GM21390 (cell line): ENCODE measurements around the gene KIAA0513.

Source experiments
- ATAC-seq: cut with Tn5 transposase; IDR thresholded peaks from one replicate; pipeline ENCODE4 v1.9.1; 2021; ENCODE audit not compliant: unreplicated experiment

The KIAA0513 gene

DNA sequence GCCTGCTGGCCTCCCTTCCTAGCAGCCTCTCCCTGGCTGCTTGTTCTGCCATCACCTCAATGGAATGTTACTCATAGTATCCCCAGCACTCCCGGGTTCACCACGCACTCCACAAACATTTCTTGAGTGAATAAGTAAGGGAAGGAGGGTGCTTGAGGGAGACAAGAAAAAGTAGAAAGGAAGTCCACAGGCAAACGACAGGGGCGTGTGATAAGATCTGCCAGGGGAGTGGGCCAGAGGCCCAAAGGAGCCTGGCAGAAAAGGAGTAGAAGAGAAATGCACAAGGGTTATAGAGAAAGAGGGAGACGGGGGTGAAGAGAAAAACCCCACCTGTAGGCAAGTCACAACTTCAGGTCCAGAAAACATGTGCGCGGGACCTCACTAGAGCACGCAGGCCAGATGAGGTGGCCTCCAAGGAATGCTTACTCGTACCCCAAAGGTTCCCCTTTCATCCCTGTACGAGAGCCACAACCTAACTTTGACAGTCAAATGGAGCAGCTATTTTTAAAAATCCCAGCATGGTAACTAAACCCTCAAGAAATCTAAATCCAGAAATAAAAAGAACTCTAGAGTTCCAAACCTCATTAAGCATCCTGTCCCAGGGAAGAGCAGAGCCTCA, 22.9 kb upstream of the KIAA0513 start:
- ATAC-seq, result no peak

DNA sequence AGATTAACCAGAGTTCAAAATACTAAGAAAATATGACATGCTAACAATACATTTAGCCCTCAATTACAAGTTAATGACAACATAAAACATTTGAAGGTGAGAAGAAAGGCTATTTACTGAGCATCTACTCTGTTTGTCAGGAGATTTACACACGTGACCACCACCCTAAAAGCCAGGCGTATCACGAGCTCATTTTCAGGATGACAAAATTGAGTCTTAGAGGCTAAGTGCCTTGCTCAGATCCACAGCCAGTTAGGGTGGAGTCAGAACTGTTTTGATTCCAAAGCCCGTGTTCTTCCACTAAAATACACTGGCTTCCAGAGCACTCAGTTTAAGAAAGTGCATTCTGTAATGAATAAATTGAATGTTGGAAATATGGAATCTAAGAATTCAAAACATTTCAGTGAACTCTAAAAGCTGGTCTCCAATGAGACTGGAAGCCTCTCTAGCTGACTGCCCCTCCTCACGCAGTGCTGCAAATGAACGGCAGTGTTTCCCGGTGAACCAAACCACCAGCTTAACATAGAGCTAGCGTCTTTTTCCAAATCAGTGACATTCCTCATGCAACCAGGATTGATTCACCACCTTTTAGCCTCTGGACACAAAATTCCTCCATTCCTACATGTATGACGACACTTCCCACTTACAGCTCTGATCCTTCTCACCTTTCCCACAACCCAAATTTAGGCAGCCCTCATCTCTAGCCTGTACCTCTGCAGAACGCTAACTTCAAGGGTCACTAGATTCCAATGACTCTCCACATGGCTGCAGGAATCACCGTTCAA, 22.1 kb upstream of the KIAA0513 start:
- ATAC-seq, result no peak

DNA sequence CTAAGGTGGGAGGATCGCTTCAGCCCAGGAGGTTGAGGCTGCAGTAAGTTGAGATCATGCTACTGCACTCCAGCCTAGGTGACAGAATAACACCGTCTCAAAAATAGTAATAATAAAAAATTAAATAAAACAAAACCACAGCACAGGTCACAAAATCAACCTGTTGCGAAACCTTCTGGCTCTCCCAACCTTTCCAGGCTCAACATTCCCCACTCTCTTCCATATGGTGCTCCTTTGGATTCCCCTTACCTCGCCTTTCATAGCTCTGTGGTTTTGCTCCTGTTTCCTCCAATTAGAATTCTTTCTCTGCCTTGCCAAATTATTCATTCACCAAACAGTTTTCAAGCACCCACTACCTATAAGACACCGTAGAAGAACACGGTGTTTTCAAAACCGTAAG, 21.0 kb upstream of the KIAA0513 start:
- ATAC-seq, result no peak

DNA sequence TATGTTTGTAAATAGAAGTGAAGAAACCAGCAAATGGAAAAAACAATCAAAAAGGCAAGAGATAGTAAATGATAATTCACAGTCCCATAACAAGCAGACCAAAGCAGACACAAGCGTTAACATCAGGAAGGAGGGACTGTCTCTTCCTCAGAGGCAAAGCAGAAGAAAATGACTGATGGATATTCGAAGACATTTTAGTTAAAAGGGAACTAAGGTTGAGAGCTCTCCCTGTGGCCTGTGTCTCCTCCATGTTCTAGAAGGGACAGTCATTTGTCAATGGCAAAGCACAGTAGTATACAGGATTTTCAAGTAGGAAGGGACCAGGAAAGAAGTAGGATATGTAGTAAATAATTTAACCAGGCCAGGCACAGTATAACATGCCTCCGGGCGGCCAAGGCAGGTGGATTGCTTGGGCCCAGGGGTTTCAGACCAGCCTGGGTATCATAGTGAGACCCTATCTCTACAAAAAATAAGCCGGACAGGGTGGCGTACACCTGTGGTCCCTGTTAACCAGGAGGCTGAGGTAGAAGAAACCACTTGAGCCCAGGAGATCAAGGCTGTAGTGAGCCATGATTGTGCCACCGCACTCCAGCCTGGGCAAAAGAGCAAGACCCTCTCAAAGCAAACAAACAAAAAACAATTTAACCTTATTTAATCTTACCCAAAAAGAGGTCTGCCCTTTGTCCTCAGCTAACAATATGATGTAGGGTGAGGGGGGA, 19.9 kb upstream of the KIAA0513 start:
- ATAC-seq, result no peak

DNA sequence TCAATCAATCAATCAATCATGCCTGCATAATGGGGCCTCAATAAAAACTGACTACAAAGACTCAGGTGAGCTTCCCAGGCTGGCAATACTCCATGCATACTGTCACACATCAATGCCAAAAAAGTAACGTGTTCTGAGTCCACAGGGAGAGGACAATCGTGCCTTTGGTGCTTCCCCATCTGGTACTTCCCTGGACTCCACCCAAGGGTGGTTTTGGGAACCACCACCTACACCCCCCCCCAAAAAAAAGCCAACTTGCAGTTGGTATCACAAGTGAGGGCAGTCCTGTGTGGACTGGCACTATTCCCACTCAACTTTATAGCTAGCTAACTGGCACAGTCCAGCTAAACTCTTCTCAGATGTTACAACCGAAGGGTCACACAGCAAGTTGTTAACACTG, 19.3 kb upstream of the KIAA0513 start:
- ATAC-seq, result no peak

DNA sequence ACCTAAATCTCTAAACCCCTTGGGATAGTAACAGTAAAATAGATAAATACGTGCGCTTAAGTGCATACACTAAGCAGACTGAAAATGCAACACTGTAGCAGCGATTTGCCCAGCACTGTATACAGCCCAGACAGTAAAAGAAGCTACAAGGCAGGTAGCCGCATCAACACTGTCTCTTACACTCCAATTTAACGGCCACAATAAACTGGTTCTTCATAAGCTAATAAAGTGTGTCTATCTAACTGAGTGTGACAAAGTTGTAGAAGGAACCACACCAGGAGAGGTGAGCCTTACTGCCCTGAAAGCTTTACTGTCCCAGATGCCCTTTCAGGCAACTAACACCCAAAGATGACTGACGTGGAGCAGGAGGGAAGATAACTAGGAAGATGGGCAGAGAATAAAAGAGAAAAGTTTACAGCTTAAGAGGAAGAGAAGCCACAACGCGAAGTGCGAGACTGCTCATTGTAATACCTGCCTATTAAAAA, 17.1 kb upstream of the KIAA0513 start:
- no peak for ATAC-seq

DNA sequence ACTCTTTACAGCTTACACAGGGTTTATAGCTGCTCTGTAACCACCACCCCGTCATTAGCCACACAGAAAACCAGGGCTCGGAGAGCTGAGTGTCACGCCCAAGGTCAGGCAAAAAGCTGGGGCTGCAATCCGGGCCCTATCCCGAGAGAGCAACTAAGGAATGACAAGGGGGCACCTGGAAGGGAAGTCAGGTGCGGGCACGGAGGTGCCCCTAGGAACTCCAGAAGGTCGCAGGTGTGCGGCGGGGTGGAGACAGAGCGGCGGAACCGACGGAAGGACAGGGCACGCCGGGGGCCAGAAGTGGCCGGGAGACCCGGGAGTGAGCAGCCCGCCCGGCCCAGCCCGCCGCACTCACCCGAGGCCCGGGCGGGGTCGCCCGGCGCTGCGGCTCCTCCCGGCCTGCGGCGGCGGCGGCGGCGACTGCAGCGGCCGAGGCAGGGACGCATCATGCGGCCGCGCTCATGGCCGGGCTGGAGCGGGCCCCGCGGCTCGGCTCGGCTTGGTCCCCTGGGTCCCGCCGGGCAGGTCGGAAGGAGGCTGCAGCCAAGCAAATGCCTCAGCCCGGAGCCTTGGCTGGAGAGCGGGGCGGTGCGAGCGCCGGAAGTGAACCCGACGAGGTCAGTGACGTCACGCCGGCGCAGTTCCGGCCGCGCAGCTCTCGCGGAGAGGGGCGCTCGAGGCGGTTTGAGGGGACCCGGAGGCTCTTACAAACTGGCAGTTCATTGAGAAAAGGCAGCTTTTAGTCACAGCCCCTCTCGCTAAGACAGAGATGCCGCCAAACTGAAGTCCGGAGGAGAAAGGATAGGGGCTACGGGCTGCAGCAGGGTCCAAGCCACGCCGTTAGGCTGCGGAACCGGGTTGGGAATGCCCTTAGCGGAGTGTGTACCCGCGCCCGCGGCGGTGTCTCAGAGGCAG, 16.4 kb upstream of the KIAA0513 start, which contains the start of gene ZDHHC7:
Gene ZDHHC7 (minus strand): TSS at position 605 of the 915 bp plus-strand sequence. CDS start 20,917 bp downstream, outside the sequence.
- ATAC-seq, result peak; percentile 92

DNA sequence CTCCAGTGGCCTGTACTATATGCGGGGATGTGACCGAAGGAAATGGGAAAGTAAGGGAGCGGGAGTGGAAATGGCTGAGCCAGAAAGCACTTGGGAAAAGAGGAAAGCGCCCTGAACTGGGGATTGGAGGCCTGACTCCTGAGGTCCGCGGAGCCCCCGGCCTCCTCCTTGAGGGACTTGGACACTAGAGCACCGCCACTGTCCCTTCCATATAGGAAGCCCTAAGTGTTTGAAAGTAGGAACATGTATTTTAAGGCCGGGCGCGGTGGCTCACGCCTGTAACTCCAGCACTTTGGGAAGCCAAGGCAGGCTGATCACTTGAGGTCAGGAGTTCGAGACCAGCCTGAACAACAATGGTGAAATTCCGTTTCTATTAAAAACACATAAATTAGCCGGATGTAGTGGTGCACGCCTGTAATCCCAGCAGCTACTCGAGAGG, 15.7 kb upstream of the KIAA0513 start:
- no peak for ATAC-seq

DNA sequence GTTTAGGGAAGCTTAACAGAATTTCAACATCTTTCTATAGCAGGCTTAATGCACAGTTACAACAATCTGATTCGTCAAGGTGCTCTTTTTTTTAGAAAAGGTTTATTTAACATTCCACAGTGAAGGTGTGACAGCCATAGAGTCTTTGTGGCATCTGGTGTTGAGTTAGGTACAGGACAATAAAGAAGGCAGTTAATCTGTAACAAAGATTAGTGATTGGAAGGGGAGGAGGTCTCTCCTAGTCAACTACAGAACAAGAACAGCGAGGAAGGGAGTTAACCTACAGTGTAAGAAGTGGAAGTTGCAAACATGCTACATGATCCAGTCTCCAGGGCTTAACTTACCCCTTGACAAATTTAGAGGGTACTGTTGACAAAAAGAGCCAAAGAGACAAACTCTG, 13.3 kb upstream of the KIAA0513 start:
- no peak for ATAC-seq

DNA sequence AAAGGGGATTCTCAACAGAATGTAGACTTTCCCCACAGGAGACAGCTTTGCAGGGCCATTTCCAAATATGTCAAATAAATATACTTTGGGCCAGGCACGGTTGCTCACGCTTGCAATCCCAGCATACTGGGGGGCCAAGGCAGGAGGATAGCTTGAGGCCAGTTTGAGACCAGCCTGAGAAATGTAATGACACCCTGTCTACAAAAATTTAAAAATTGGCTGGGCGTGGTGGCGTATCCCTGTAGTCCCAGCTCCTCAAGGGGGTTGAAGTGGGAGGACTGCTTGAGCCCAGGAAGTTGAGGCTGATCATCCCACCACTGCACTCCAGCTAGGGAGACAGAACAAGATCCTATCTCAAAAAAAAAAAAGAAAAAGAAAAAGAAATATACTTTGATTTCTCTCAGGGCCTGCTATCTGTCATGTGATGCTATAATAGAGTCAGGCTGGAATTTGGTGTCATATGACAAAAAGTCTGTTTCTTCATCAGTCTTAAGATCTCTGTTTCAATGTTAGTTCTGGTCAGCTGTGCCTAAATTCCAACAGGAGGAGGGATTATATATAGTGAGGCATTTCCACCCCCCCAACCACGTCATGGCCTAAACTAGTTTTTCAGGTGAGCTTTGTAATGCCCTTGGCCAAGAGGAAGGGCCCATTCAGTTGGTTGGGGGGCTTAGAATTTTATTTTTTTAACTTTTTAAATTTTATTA, 12.0 kb upstream of the KIAA0513 start:
- no peak for ATAC-seq

DNA sequence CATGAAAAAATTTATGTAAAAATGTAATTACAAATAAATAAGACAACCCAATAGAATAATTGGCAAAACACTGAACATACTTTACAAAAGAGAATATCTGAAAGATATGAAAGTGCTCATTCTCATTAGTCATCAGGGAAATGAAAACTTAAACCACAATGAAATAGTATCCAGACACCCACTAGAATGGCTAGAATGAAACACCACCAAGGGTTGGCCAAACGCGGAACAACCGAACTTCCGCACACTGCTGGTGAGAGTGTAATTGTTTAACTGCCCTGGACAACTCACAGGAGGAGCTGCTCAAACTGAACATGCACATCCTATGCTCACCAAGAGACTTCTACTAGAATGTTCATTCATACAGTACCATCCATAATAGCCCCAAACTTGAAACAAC, 10.4 kb upstream of the KIAA0513 start:
- peak; percentile 69 for ATAC-seq

DNA sequence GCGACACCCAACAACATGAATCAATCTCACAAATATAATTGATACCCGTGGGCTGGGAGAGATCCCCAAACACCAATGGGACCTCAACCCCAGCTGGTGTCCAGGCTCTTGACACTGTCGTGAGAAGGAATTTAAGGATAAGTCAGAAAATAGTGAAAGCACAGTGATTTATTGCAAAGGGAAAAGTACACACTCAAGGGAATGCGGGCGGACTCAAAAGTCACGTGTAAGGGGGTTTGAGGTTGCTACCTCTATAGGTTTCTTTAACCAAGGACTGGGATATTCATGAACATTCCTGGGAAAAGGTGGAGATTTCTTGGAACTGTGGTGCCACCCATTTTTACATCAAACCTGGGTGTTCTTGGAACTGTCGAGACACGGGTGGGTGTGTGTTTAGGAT, 10.0 kb upstream of the KIAA0513 start:
- no peak for ATAC-seq

DNA sequence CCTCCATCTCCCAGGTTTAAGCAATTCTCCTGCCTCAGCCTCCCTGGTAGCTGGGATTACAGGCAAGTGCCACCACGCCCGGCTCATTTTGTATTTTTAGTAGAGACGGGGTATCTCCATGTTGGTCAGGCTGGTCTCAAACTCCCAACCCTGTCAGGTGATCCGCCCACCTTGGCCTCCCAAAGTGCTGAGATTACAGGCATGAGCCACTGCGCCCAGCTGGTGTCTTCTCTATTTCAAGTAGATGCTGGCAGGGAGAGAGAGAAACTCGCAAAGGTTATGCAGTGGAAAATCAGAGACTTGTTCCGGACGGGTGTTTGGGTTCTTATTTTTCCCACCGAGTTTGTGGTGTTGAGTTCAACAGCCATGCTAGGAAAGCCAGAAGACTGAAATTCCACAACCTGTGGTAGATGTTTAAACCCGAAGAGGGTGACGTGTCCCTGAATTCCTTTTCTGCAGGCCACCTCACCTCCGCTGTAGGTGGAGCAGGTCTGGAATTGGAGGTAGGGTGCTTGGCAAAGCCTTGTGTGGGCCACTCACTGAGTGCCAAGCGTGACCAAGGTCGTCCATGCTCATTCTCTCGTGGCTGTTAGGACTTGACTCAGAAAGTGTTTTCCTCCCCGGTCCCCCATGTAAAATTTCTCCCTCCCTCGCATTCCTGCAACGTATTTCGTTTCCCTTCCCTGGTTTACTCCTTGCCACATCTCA, 8.9 kb upstream of the KIAA0513 start:
- ATAC-seq, result no peak

DNA sequence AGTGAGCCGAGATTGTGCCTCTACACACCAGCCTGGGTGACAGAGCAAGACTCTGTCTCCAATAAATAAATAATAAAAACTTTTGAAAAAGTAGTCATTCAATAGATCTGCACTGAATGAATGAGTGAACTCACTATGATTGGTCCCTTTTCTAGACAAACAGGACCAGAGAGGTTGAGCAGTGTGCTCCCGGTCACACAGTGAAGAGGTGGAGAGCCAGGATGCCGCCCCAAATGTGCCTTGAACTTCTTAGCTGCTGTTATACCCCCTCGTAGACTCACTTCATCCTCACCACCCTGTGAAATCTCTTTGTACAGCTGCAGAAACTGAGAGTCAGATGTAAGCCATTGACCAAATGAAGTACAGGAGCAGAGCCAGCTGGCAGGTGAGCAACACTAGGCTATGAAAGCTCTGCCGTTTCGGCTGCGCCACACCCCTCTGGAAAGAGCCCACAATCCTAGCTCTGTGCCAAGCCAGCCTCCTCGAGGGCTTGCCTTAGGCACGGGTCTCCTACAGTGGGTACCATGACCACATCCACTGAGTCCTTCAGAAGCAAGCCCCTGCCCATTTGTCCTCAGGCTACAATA, 7.8 kb upstream of the KIAA0513 start:
- no peak for ATAC-seq

DNA sequence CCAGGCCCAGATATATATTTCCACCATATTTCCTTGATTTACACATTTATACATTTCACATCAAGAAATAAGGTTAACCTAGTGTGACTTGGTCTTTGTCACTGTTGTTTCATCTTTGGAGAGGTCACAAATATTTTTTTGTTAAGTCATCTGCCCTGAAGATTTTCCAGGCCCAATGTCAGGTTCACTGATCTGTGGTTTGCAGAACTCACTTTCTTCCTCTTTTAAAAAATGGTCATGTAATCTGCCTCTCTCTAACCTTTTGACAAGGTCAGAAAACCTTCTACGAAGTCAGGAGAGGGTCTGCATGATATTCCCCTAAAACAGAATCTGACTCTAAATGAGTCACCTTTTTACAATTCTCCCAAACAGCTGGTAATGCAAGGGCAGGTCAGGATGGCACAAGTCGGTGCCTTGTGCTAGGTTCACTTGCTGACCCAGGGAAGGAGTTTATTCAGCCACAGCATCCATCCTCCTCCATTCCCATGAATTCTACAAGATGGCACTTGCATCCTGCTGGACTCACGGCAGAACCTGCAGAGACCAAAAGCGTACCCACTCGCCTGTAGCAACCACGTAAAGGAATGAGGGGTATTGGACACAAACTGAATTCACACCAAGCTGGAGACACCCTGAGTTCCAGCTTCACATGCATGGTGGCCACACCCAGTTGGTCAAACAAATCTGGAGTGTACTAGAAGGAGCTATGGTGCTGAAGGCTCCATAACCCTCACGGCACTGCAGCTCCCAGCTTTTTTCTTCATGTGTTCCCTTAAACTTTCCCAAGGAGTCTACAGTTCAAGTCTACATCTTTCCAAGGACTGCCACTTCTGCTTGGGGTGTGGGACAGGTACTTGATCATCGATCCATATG, 1.6 kb upstream of the KIAA0513 start:
- ATAC-seq, result no peak

DNA sequence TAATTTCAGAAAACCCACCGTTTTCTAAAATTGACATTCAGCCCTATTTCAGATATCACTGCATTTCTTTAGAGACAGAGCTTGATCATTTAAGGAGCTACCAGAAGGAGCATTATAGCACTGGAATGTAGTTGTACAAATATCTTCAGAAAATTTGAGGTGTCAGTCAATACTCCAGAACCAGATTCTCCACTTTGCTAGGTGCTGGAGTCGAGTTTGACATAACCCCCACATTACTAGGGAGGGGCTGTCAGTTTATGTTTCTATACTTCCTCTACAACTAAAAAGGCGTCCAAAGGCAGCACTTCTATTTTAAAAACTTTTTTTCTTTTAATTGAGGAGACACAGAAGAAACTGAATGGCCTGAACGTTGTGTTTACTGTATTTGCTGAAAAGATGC, 892 bp upstream of the KIAA0513 start:
- ATAC-seq, result no peak

DNA sequence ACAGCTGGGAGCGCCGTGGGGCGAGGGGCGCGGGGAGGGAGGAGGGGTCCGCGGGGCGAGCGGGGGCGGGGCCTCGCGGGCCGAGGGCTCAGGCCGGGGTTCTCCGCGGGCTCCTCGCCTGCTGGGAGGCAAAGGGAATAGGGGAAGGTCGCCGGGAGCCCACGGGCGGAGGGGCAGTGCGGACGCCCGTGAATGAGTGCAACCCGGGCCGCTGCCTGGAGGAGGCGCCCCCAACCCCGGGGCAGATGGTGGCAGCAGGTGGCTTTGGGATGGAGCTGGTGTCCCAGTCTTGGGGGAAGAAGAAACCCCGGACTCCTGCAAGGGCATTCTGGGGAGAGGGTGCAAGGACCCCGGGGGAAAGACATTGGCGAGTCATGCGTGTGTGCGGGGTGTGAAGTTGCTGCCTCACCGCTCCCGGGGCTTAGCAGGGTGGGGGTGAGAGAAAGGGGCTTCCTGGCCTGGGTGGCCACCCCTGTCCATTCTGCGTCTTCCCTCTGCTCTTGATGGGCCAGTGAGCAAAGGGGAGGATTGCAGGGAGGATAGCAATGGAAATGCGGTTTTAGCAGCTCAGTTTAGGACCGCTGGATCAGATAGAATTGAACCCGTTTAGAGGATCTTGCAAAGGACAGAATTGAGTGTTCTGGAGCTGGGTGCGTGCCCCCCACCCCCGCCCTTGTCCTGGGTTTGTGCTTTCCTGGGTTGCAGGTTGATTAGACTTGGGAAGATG, 526 bp downstream of the KIAA0513 start:
- ATAC-seq, result peak; percentile 21
